Thoracic aorta (tissue), 2 donors: ENCODE data around the gene ENOX1. TPM values are rescaled to one million over a fixed set of nuclear protein-coding genes. Genes with fewer than 3 reads are reported as not detected.

Source experiments
- ATAC-seq: fragments of 150-250 bp; one replicate; pipeline ENCODE4 v1.8.0; 2017; ENCODE audit warnings: low read depth; ENCODE audit not compliant: insufficient number of reproducible peaks, low FRiP score
- DNase-seq: peaks from one replicate; pipeline ENCODE4 v3.0.0-alpha.2; 2020; ENCODE audit warnings: low spot score
- H3K27ac ChIP-seq, 2 donors: fragments of 200-600 bp; sonication (generic); 1 replicate in 1 of 2; 2 replicates in 1 of 2; pipeline ENCODE4 v1.5.1; 2016; ENCODE audit warnings: mild to moderate bottlenecking in 2 of 2, moderate library complexity in 2 of 2
- H3K27me3 ChIP-seq: fragments of 200-600 bp; sonication (generic); replicated peaks from 2 replicates; pipeline ENCODE4 v1.6.0; 2016; ENCODE audit warnings: mild to moderate bottlenecking; ENCODE audit not compliant: insufficient read depth
- H3K36me3 ChIP-seq: fragments of 200-600 bp; sonication (generic); one replicate; pipeline ENCODE4 v1.5.1; 2016
- H3K4me1 ChIP-seq, 2 donors: fragments of 200-600 bp; sonication (generic); 1 replicate in 1 of 2; 2 replicates in 1 of 2; pipeline versions ENCODE4 v1.5.1 to v1.6.0; 2016; ENCODE audit warnings: low read depth in 2 of 2, mild to moderate bottlenecking in 1 of 2; ENCODE audit not compliant: control insufficient read depth in 1 of 2
- H3K4me3 ChIP-seq: fragments of 200-600 bp; sonication (generic); 2 replicates; pipeline ENCODE4 v1.5.1; 2016; ENCODE audit warnings: mild to moderate bottlenecking
- H3K9me3 ChIP-seq: fragments of 200-600 bp; sonication (generic); 2 replicates; pipeline ENCODE4 v1.5.1; 2016
- total RNA-seq, 2 donors: library from RNA; depleted of rRNA; stranded (reverse); fragments of >200 nt; gene quantifications; one replicate each; pipeline versions ENCODE4 v1.1.0 to v1.2.3, GENCODE V29; 2016
- TF ChIP-seq, protein P1 (sequence below): fragments of 200-600 bp; sonication (generic); IDR thresholded peaks from one replicate; pipeline ENCODE4 v1.5.1; 2019; ENCODE audit warnings: antibody characterized with exemption

Gene ENOX1
- total RNA-seq, 2 donors from 2014 or later: 0.41 to 2.3 TPM

DNA sequence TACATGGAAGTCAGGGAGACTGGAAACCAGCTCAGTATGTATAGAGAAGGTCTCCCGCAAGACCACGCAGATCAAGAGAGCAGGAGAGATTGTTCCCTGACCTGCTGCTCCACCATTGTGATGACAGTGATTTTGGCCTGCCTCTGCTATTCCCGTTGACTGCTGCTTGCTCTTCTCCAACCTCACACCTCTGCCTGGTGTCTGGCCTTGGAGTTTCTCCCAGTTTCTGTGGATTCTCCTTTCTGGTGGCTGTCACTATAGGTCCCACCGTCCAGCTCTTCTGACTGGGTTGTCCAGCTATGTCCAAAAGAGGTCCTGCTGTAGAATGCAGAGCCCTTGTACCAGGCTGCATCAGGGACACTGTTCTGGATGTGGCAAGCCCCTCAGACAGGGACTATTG, 591.7 kb downstream of the ENOX1 start:
- no peak overlapping the region for H3K27ac ChIP-seq
- no peaks in the 10 kb centered on the region for H3K27me3 ChIP-seq
- DNase-seq: no peak
- no peaks in the 10 kb centered on the region for H3K4me1 ChIP-seq
- no peaks in the 10 kb centered on the region for H3K9me3 ChIP-seq
- ATAC-seq: no peak
- H3K4me3 ChIP-seq: no peak overlapping the region
- no peaks in the 10 kb centered on the region for H3K36me3 ChIP-seq
- TF ChIP-seq, protein P1, sequence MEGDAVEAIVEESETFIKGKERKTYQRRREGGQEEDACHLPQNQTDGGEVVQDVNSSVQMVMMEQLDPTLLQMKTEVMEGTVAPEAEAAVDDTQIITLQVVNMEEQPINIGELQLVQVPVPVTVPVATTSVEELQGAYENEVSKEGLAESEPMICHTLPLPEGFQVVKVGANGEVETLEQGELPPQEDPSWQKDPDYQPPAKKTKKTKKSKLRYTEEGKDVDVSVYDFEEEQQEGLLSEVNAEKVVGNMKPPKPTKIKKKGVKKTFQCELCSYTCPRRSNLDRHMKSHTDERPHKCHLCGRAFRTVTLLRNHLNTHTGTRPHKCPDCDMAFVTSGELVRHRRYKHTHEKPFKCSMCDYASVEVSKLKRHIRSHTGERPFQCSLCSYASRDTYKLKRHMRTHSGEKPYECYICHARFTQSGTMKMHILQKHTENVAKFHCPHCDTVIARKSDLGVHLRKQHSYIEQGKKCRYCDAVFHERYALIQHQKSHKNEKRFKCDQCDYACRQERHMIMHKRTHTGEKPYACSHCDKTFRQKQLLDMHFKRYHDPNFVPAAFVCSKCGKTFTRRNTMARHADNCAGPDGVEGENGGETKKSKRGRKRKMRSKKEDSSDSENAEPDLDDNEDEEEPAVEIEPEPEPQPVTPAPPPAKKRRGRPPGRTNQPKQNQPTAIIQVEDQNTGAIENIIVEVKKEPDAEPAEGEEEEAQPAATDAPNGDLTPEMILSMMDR: no peak

DNA sequence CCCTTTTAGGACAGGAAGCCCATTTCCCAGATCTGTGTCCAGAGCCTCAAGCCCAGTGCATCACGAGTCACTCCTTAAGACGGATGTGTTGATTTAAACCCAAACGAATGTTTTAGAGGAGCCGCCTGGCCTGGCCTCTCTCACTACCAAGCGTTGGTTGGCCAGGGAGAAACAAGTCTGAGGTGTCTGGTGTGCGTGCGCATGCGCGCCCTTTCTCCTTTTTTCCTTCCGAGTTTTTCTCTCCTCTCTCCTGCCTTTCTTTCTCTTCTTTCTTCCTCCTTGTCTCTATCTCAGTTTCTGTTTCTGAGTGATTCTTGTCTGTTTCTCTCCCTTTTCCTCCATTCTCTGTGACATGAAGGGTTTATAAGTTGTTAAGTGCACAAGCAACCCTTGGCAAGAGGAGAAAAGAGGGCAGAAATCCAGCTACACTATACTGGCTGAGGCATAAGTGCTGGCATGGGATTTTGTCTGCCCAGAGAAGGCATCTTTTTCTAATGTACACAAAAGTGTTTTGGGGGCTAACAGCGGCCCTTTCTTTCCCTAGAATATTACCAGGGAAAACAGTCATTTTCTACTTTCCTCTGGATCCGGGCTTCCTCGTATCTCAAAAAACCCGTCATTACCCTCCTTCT, 592.9 kb downstream of the ENOX1 start:
- TF ChIP-seq, protein P1: no peak
- no peaks in the 10 kb centered on the region for H3K9me3 ChIP-seq
- no peaks in the 10 kb centered on the region for H3K36me3 ChIP-seq
- no peak overlapping the region for H3K4me3 ChIP-seq
- DNase-seq: no peak
- no peaks in the 10 kb centered on the region for H3K27me3 ChIP-seq
- no peak for ATAC-seq
- H3K4me1 ChIP-seq: no peaks in the 10 kb centered on the region
- H3K27ac ChIP-seq: no peak overlapping the region

DNA sequence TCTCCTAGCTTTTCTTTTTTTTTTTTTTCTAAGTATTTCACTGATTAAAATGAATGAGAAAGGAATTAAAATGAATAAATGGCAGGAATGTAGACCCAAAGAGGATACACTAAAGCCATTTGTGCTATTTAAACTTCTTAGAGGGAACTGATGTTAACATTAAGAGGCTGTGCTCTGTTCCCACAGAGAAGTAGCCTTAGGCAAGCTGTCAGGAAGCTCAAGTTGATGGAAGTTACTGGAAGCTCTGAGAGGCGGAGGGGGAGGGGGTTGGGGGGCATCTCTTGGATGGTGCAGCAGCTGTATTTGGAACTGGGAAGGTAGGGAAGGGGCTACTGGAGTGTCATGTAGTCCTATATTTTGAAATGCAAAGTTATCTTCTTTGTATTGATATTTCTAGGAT, 595.2 kb downstream of the ENOX1 start:
- no peak for DNase-seq
- Histone ChIP-seq H3K36me3 (no peaks in the 10 kb centered on the region), H3K9me3 (no peaks in the 10 kb centered on the region), H3K4me1 (no peaks in the 10 kb centered on the region), H3K27ac (no peak overlapping the region), H3K4me3 (no peak overlapping the region), H3K27me3 (no peaks in the 10 kb centered on the region)
- TF ChIP-seq, protein P1: no peak
- ATAC-seq: no peak

DNA sequence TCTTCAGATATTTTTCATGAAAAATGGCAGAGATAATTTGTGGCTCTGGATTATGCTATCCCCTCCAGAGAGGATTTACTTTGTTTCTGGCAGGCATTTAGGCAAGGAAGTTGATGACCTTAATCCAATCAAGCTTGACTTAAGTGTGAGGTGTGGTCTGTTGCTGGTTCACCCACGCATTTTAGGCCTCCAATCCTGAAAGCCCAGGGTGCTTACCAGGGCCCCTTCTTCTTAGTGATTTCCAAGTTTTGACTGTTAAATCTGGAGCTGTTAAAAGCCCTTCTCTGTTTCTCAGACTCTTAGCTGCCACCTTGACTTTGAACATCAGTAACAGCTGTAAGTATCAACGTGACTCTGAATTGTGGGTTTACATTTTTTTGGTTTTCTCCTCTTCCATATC, 601.5 kb downstream of the ENOX1 start:
- no peaks in the 10 kb centered on the region for H3K27me3 ChIP-seq
- TF ChIP-seq, protein P1: no peak
- ATAC-seq: no peak
- no peak overlapping the region for H3K4me3 ChIP-seq
- H3K9me3 ChIP-seq: no peaks in the 10 kb centered on the region
- H3K4me1 ChIP-seq: no peaks in the 10 kb centered on the region
- no peaks in the 10 kb centered on the region for H3K36me3 ChIP-seq
- no peak for DNase-seq
- H3K27ac ChIP-seq: no peak overlapping the region

DNA sequence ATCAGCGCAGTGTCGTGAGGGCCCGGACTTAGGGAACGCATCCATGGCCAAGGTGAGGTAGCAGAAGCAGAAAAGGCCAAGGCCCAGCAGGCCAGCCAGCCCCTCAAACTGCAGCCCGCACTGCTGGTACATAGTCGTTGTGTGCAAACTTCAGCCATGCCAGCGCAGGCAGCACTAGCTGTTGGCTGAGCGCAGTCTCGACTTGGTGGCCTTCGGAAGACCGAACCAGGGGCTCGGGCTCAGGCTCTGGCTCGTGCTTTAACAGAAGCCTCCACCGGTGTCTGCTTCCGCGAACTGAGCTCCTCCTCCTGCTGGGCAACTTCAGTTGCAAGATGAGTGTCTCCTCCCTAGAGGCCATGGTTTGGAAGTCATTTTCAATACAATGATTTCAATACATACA, 605.9 kb downstream of the ENOX1 start:
- Histone ChIP-seq H3K27ac (no peak overlapping the region), H3K27me3 (no peaks in the 10 kb centered on the region), H3K4me3 (no peak overlapping the region), H3K4me1 (no peaks in the 10 kb centered on the region), H3K36me3 (no peaks in the 10 kb centered on the region), H3K9me3 (no peaks in the 10 kb centered on the region)
- no peak for ATAC-seq
- DNase-seq: no peak
- TF ChIP-seq, protein P1: no peak
